ENCODE results near the gene DMWD.

DMWD gene

GRCh38 chr19:45767410-45767880 lies 25.2 kb downstream of the DMWD start:
- no peak overlapping the region for H3K27ac ChIP-seq (ENCODE audit: low read length)
- H3K9me3 ChIP-seq (ENCODE audit: insufficient read depth, low read depth, low read length): no peaks in the 10 kb centered on the region
- H3K9ac ChIP-seq (ENCODE audit: low read depth, low read length): peak overlapping the region; percentile 100; the same call in 1 of the 2 replicates
- H3K27me3 ChIP-seq (ENCODE audit: insufficient read depth, low read length): no peaks in the 10 kb centered on the region; the same call in 1 of the 2 replicates
- peak overlapping the region; percentile 96 for H3K4me3 ChIP-seq (ENCODE audit: low read length)
- H3K4me1 ChIP-seq (ENCODE audit: insufficient read depth, low read length): peaks cover 16% of the 10 kb centered on the region; the same call in 1 of the 2 replicates
- H3K36me3 ChIP-seq (ENCODE audit: insufficient read depth, low read depth, low read length): no peaks in the 10 kb centered on the region

- H3K36me3 ChIP-seq (ENCODE audit: insufficient read depth, low read depth, low read length): no peaks in the 10 kb centered on the region
- H3K9me3 ChIP-seq (ENCODE audit: insufficient read depth, low read depth, low read length): no peaks in the 10 kb centered on the region
- peak overlapping the region; percentile 100; the same call in 1 of the 2 replicates for H3K9ac ChIP-seq (ENCODE audit: low read depth, low read length)
- H3K4me3 ChIP-seq (ENCODE audit: low read length): peak overlapping the region; percentile 96
- no peak overlapping the region for H3K27ac ChIP-seq (ENCODE audit: low read length)
- H3K4me1 ChIP-seq (ENCODE audit: insufficient read depth, low read length): peaks cover 16% of the 10 kb centered on the region; the same call in 1 of the 2 replicates
- H3K27me3 ChIP-seq (ENCODE audit: insufficient read depth, low read length): no peaks in the 10 kb centered on the region; the same call in 1 of the 2 replicates
These were observed 25.7 kb downstream of the DMWD start for GRCh38 chr19:45766869-45767346.

DNA sequence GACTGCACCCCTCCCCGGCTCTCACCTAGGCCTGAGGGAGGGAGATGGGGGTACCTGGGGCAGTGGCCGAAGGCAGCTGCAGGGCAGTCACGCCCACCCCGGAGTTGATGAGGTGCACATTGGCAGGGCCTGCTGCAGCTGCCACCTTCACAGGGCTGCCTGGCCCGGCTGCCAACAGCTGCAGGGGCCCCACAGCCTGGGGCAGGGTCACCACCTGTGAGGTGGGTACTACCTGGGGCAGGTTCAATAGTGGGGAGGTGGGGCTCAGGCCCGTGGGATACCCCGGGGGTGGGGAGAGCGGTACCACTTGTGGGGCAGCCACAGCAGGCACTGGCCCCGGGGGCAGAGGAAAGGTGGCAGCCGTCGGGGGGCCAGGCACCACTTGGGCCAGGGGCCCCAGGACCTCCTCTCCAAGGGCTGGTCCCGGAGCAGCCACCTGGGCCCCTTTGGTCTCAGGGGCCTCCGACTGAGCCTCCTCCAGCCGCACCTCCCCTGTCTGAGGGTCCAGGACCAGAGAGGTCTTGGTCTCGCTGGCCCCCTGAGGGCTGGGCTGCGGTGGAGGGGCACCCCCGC lies 26.3 kb downstream of the DMWD start:
- H3K4me3 ChIP-seq (ENCODE audit: low read length): 0 out of 2 replicates have a peak overlapping the region, but pooled peaks have one; percentile 96
- H3K9ac ChIP-seq (ENCODE audit: low read depth, low read length): no peak overlapping the region
- no peak overlapping the region for H3K27ac ChIP-seq (ENCODE audit: low read length)
- no peaks in the 10 kb centered on the region for H3K36me3 ChIP-seq (ENCODE audit: insufficient read depth, low read depth, low read length)
- peaks cover 16% of the 10 kb centered on the region; the same call in 1 of the 2 replicates for H3K4me1 ChIP-seq (ENCODE audit: insufficient read depth, low read length)
- no peaks in the 10 kb centered on the region; the same call in 1 of the 2 replicates for H3K27me3 ChIP-seq (ENCODE audit: insufficient read depth, low read length)
- no peaks in the 10 kb centered on the region for H3K9me3 ChIP-seq (ENCODE audit: insufficient read depth, low read depth, low read length)

- Histone ChIP-seq H3K4me3 (ENCODE audit: low read length) (no peak overlapping the region), H3K9ac (ENCODE audit: low read depth, low read length) (no peak overlapping the region), H3K9me3 (ENCODE audit: insufficient read depth, low read depth, low read length) (no peaks in the 10 kb centered on the region), H3K27ac (ENCODE audit: low read length) (no peak overlapping the region), H3K36me3 (ENCODE audit: insufficient read depth, low read depth, low read length) (no peaks in the 10 kb centered on the region), H3K27me3 (ENCODE audit: insufficient read depth, low read length) (no peaks in the 10 kb centered on the region; the same call in 1 of the 2 replicates), H3K4me1 (ENCODE audit: insufficient read depth, low read length) (peaks cover 16% of the 10 kb centered on the region; the same call in 1 of the 2 replicates)
These were observed 26.8 kb downstream of the DMWD start for GRCh38 chr19:45765702-45766295.

- Histone ChIP-seq H3K4me1 (ENCODE audit: insufficient read depth, low read length) (peaks cover 16% of the 10 kb centered on the region; the same call in 1 of the 2 replicates), H3K36me3 (ENCODE audit: insufficient read depth, low read depth, low read length) (no peaks in the 10 kb centered on the region), H3K4me3 (ENCODE audit: low read length) (no peak overlapping the region; the same call in 1 of the 2 replicates), H3K9ac (ENCODE audit: low read depth, low read length) (peak overlapping the region; percentile 8; the same call in 1 of the 2 replicates), H3K27me3 (ENCODE audit: insufficient read depth, low read length) (no peaks in the 10 kb centered on the region; the same call in 1 of the 2 replicates), H3K27ac (ENCODE audit: low read length) (no peak overlapping the region), H3K9me3 (ENCODE audit: insufficient read depth, low read depth, low read length) (no peaks in the 10 kb centered on the region)
These were observed 27.5 kb downstream of the DMWD start for GRCh38 chr19:45764945-45765701.

DNA sequence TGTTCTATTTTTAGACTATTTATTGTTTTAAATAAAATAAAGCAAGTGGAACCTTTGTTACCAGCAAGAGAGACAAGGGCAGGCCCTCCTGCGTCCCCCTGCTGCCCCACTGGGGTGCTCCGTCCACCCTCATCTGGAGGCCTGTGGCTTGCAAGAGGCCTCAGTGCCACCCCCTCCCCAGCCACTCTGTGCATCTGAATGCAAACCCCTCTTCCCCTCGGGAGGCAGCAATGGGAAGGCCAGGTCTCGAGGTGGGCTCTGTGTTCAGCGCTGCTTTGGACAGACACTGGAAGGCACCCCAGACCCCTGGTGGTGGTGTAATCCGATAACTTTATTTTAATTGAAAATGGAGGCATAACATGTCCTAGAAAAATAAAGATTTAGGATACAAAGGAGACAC lies 28.2 kb downstream of the DMWD start:
- Histone ChIP-seq H3K9ac (ENCODE audit: low read depth, low read length) (peak overlapping the region; percentile 8; the same call in 1 of the 2 replicates), H3K4me1 (ENCODE audit: insufficient read depth, low read length) (peaks cover 16% of the 10 kb centered on the region; the same call in 1 of the 2 replicates), H3K4me3 (ENCODE audit: low read length) (no peak overlapping the region; the same call in 1 of the 2 replicates), H3K9me3 (ENCODE audit: insufficient read depth, low read depth, low read length) (no peaks in the 10 kb centered on the region), H3K36me3 (ENCODE audit: insufficient read depth, low read depth, low read length) (no peaks in the 10 kb centered on the region), H3K27ac (ENCODE audit: low read length) (no peak overlapping the region), H3K27me3 (ENCODE audit: insufficient read depth, low read length) (no peaks in the 10 kb centered on the region; the same call in 1 of the 2 replicates)

DNA sequence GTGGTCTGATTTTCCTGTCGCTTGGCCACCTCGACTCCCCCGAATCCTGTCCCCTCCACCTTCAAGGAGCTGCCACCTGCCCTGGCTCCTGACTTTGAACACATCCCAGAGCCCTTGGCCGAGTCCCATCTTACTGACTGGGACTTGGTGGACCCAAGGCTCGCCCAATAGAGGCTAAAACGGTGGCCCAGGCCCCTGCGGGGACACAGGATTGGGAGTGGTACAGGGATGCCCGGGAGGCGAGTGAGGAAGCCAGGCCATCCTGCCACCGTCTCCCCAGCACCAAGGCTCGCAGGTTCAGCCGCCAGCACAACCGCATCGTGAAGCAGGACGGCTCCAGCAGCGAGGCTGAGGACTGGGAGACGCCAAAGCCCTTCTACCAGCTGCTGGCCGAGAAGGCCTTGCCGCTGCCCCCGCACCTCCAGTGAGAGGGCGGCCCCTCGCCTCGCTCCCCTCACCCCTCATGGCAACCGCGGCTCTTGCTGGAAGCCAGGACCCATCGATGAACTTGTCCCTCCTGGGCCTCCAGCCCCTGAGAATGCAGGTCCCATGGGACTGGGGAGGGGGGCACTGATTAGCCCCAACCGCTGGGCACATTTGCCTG lies 28.9 kb downstream of the DMWD start:
- Histone ChIP-seq H3K4me1 (ENCODE audit: insufficient read depth, low read length) (peaks cover 16% of the 10 kb centered on the region; the same call in 1 of the 2 replicates), H3K9ac (ENCODE audit: low read depth, low read length) (peak overlapping the region; percentile 8; the same call in 1 of the 2 replicates), H3K4me3 (ENCODE audit: low read length) (no peak overlapping the region), H3K36me3 (ENCODE audit: insufficient read depth, low read depth, low read length) (no peaks in the 10 kb centered on the region), H3K27ac (ENCODE audit: low read length) (no peak overlapping the region), H3K9me3 (ENCODE audit: insufficient read depth, low read depth, low read length) (no peaks in the 10 kb centered on the region), H3K27me3 (ENCODE audit: insufficient read depth, low read length) (no peaks in the 10 kb centered on the region; the same call in 1 of the 2 replicates)

DNA sequence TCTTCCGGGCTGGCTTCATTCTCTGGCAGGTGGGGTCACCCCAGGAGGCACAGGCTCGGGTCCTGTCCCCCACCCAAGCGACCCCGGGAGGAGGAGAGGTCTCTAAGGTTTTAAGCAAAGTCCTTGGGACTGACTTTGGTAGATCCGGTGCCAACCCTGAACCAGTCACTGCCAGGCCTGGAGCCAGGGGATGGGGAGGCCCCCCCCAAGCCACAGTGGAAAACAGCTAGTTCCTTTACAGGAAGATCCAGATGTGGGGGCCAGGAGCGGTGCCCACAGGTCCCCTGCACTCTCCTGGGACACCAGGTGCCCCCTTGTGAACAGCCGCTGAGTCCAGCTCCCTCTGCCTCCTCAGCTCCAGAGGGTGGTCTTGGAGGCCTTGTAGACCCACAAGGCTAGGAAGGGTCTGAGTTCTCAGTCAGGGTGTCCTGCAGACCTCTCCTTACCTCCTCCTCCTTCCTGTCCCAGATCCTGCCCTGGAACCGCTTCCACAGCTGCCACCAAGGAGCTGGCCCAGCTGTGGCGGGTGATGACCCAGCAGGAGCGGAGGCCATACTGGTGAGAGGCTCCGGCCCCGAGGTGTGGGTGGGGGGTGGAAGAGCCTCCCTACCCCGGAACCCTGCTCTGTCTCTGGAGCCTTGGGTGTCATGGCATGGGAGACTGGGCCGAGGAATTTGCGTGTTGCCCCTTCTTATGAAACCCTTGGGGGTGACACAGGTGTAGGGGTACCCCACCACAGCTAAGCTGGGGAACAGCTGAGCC lies 29.6 kb downstream of the DMWD start:
- Histone ChIP-seq H3K9ac (ENCODE audit: low read depth, low read length) (no peak overlapping the region), H3K27me3 (ENCODE audit: insufficient read depth, low read length) (no peaks in the 10 kb centered on the region; the same call in 1 of the 2 replicates), H3K4me3 (ENCODE audit: low read length) (no peak overlapping the region), H3K4me1 (ENCODE audit: insufficient read depth, low read length) (peaks cover 16% of the 10 kb centered on the region; the same call in 1 of the 2 replicates), H3K9me3 (ENCODE audit: insufficient read depth, low read depth, low read length) (no peaks in the 10 kb centered on the region), H3K27ac (ENCODE audit: low read length) (no peak overlapping the region), H3K36me3 (ENCODE audit: insufficient read depth, low read depth, low read length) (no peaks in the 10 kb centered on the region)

DNA sequence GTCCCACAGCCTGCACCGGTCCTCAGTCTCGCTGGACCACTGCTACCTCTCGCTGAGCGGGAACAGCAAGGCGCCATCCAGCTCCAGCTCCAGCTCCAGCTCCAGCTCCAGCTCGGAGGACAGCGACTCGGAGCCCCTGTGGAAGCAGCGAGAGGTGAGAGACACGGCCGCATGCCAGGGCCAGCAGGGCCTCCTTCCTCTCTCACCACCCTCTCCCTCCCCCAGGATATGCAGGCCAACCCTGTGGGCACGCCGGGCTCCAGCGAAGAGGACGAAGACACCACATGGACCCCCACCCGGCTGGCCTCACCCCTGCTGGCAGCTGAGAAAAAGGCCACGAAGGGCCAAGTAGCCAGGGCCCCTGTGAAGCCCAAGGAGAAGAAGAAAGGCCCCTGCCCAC lies 30.9 kb downstream of the DMWD start:
- no peaks in the 10 kb centered on the region for H3K36me3 ChIP-seq (ENCODE audit: insufficient read depth, low read depth, low read length)
- no peaks in the 10 kb centered on the region for H3K9me3 ChIP-seq (ENCODE audit: insufficient read depth, low read depth, low read length)
- H3K27me3 ChIP-seq (ENCODE audit: insufficient read depth, low read length): no peaks in the 10 kb centered on the region; the same call in 1 of the 2 replicates
- no peak overlapping the region for H3K27ac ChIP-seq (ENCODE audit: low read length)
- no peak overlapping the region for H3K9ac ChIP-seq (ENCODE audit: low read depth, low read length)
- peaks cover 13% of the 10 kb centered on the region; the same call in 1 of the 2 replicates for H3K4me1 ChIP-seq (ENCODE audit: insufficient read depth, low read length)
- H3K4me3 ChIP-seq (ENCODE audit: low read length): no peak overlapping the region

- no peaks in the 10 kb centered on the region; the same call in 1 of the 2 replicates for H3K4me1 ChIP-seq (ENCODE audit: insufficient read depth, low read length)
- H3K4me3 ChIP-seq (ENCODE audit: low read length): no peak overlapping the region
- no peak overlapping the region for H3K27ac ChIP-seq (ENCODE audit: low read length)
- H3K9me3 ChIP-seq (ENCODE audit: insufficient read depth, low read depth, low read length): no peaks in the 10 kb centered on the region
- H3K27me3 ChIP-seq (ENCODE audit: insufficient read depth, low read length): no peaks in the 10 kb centered on the region; the same call in 1 of the 2 replicates
- H3K36me3 ChIP-seq (ENCODE audit: insufficient read depth, low read depth, low read length): no peaks in the 10 kb centered on the region
- H3K9ac ChIP-seq (ENCODE audit: low read depth, low read length): no peak overlapping the region
These were observed 33.7 kb downstream of the DMWD start for GRCh38 chr19:45758921-45759320.
